Stimulated activated CD4-positive, alpha-beta T cell treated with anti-CD3 and anti-CD28 coated beads, TNF-alpha, amount 100 ng/mL, for 24 hours (primary cell): ENCODE measurements around the gene MAML2.

Source experiments
- DNase-seq, 3 experiments: peaks; one replicate each; pipeline ENCODE4 v3.0.0-alpha.2; 2020; ENCODE audit warnings: low read depth in 3 of 3

The MAML2 gene

GRCh38 chr11:96339706-96340554, 3.1 kb downstream of the MAML2 start:
- DNase-seq, result no peak

DNA sequence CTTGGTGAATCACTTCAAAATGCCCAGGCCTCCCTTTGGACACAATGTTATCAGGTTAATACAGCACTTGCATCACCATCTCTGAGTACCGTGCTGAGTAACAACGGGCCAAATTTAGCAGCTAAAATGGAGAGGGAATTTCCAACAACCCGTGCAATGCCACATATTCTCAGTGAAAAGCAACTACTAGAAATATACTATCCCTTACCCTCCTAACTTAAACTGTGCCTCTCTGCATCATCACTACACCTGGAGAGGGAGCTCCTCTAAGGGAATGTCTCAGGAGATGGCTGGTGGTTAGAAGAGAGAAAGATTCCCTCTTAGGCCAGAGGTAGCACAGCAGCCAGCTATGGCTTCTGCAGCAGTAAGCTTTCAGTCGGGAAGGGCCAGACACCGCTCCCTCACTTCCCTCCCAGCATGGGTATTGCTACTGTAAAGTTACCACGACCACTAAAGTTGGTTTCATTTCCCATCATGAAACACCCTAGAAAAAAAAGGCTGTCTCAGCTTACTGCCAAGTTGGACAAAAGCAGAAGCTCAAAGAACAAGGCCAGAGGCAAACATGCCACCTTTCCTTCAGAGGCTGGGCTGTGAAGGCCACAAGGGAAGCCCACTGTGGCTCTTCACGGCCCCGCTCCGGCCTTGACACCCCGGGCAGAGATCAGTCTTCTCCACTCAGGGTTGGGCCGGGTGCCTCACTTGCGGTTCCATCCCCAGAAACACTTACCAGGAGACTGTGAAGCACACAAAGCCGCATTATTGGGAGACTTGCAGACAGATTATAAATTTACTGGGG, 3.9 kb downstream of the MAML2 start:
- DNase-seq, result peak in 1 of 3 experiments; percentile 35

DNA sequence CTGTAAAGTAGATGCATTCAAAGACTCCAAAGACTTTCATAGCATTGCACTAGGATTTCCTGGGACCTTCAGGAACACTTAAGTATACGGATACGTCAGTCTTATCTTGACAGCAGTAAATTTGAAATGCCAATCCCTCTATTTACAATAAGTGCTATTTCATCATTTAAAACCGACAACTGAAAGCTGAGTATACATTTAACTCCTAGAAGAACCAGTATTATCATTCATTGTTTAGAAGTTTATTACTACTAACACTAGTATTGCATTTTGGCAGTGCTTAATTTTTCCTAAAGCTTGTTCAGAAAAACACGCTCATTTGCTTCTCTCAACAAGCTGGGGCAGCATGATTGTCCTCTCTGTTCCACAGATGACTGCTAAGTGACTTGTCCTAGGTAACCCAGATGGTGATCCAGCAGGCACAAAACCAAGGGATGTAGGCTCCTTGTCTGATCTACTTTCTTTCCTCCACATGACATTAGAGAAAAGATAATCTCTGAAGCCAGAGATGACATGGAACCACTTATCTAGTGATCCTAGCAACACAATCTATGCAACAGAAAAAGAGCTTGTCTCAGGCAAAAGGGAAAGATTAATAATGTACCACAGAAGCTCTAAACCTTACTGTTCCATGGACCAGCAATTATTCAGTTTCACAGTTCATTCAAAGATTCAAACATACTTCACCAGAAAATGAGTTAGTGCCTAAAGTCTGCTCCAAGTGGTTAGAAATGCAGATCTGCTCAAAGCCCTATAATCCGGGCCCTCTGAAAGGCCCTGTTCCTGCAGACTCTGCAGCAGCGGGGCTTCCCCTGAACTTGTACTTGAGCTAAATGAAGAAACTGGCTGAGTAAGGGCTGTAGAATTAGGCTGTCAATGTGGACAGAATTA, 5.2 kb downstream of the MAML2 start:
- peak in 1 of 3 experiments; percentile 48 for DNase-seq

- DNase-seq, result no peak
These were observed 7.6 kb downstream of the MAML2 start for GRCh38 chr11:96335388-96335787.

GRCh38 chr11:96334219-96334618, 8.8 kb downstream of the MAML2 start:
- no peak for DNase-seq

DNA sequence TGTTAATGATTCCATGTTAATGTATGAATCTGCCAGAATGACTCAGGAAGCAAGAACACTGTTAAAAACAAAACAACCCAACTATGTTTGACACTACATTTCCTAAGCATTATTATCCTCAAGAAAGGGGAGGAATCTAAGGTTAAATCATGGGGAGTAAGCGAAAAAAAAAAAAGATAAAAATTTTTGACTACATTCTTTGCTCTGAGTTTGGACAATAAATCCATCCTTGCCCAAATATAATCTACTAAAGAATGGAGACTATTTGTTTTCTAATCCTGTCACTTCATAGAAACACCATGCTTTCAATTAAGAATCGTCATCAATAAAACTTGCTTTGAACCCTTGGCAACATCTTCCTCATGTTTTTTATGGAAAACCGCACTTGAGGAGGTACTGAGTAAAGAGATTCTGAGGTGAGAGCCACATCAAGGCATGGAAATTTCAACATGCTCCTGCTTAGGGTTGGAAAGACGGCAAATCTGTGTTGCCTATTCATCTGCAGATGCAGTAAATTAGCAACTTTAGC, 9.7 kb downstream of the MAML2 start:
- no peak for DNase-seq

DNA sequence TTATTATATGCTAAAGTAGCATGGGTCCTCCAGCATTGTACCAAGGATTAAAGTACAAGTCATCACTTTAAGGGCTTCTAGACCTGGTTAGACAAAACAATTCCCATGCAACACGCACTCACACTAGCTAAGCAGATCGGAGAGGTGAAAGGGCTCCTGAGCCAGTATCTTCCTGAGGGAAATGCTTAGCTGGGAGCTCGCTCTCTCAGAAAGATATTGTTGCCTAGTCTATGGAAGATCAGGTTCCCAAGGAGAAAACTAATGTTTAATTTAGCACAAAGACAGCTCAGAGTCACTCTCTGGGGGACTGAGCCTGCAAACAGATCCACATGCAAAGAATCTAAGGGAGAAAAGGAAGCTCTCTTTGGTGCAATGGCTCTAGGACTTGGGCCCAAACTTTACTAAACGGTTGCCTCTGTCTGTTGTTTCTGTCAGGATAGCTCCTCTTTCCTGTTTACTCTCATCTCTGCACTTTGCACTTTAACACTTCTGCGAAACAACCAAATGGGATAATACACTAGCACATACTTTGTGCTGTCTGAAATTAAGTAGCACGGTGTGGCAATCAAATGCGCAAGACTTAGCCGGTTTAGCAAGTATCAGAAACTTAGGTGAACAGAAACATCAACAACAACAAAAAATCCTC, 10.7 kb downstream of the MAML2 start:
- no peak for DNase-seq

GRCh38 chr11:96331699-96332116, 11.3 kb downstream of the MAML2 start:
- no peak for DNase-seq

- no peak for DNase-seq
These were observed 12.5 kb downstream of the MAML2 start for GRCh38 chr11:96330511-96330859.

DNA sequence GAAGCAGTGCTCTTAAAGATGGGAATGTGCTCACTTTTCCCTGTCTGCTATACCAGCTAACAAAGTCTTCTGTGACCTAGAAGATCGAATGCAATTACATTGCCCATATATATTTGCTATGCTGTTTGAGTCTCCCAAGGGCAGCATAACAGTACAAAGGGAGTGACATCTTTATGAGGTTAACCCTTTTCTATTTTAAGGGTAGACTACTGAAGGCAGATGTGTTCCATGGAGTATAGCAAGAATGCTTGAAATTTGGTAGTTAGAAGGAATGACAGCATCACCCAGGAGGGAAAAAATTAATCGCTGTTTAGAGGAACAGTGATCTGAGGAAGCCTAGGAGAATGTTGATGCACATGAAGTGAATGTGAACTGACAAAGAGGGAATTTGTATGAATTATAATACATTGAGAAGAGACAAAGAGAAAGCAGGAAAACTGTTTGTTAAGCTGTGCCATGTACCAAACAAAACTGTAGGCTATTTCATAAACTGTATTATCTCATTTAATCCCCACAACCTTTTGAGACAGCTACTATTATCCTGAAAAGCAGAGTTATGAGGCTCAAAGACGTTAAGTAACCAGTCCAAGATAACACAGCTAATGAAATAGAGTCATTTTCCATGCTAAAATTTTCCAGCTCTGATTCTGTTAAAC, 13.0 kb downstream of the MAML2 start:
- DNase-seq, result no peak

DNA sequence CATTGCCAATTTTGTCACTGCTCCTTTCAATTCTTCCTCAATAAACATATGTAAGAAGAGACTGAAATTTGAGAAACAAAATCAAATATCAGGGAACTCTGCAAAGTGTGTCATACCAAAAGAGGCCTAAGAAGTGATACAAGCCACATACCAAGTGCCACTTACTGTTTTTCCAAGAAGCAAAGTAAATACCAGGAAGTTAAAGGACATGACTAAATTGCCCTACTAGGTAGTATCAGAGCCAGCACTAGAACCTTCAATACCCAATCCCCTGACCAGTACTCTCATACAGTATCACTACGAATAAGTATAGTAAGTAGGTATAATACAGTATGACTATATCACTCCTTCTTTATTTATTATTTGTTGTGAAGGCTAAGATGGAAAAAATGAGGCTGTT, 13.6 kb downstream of the MAML2 start:
- no peak for DNase-seq

DNA sequence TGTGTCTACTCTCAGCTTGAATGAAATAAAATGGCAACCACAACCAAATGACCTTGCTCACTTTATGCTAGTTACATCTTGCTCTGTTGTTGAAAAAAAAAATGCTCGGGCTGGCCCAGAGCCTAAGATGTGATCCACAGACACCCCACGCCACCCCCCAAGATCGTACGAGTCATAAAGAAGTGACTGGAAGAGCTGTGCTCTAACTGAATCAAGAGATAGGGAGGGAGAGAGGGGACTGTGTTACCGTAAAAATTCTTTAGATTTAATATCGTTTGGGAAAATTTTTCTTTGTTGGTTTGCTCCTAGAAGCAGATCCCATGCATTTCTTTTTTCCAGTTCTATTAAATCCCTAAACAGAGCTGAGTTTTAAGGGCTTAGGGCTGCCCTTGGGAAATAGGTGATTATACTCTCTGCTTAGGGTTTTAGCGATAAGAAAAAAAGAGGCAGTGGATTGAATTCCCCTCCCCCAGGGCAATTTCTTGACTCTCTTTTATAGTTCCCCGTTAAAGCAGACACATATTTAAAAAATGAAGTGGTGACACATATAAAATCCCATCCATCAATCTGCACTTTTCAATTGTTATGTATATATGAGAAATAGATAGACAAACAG, 14.5 kb downstream of the MAML2 start:
- no peak for DNase-seq

DNA sequence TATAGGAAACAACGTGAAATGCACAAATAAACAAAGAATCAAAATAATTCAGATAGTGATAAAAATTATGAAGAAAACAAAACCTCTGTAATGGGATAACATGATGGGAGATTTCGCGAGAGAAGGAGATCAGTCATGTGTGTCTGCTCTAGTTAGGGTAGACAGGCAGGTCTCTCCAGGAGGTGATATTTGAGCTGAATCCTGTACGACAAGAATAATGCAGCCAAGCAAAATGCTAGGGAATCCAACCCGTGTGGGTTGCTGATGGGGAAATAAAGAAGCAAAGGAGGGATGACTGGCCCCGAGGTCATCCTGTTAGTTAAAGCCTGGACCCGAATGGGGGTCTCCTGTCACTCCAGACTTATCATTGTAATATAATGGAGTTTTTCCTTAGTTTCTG, 16.0 kb downstream of the MAML2 start:
- DNase-seq, result no peak

DNA sequence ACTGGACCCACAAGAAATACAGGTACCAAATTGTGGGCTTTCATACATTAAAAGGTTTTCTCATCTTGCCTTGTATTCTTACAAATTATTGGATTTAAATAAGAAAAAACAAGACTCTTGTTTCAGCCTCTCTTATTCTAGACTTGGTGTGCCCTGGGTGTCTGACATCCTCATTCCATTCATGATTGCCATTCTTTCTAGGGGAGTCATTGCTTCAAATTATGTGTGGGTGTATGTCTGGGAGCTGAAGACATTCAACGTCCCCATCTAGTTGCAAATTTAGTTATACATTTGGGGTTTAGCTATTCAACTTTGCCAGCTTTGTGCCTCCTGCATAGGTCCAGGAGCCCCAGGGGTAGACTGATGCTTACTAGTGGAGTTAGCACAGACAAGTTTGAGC, 18.1 kb downstream of the MAML2 start:
- no peak for DNase-seq

- DNase-seq, result no peak
These were observed 19.4 kb downstream of the MAML2 start for GRCh38 chr11:96323642-96323985.

GRCh38 chr11:96322775-96323641, 20.0 kb downstream of the MAML2 start:
- DNase-seq, result no peak

- no peak for DNase-seq
These were observed 21.9 kb downstream of the MAML2 start for GRCh38 chr11:96321091-96321490.

DNA sequence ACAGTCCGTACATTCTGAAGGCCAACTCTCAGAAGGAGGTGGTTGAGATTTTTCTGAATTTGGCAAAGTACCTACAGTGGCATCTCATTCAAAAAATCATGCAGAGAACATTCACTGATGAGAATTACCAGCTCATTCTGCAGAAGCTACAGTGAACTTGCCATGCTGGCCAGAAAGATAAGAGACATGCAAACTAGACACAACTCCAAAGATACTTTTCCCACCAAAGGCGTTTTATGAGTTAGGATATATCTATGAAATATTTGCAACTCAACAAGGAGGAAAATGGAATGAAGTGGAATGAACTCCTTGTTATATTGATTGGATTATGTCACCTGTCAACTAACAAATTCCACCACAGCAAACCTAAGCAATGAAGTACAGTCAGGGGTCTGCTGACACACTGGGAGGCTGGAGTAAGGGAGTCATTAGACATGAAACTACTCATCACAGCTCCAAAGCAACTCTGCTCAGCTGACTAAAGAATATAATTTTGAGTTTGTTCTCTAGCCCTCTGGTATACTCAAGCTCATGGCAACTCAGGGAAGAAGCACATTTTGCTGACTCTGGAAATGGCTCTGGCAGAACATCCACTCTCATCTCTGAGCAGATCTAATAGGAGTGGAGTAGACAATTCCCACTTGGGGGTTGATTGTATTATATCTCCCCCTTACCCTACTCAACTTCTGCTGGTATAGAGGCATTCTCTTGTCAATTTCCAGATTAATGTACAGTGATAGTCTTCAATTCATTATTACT, 22.9 kb downstream of the MAML2 start:
- no peak for DNase-seq

DNA sequence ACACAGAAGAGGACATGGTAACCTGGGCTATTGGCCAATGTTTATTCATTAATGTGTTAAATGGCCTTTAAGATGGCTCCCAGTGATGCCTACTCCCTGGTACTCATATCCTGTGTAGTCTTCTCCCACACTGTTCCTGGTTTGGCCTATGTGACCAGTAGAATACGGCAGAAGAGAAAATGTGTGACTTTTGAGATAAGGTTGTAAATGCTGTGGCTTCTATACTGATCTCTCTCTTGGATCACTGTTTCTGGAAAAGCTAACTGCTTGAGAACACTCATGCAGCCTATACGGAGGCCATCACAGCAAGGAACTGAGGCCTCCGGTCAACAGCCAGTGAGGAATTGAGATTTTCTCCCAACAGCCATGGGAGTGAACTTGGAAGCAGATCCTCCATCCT, 24.1 kb downstream of the MAML2 start:
- DNase-seq, result no peak
